GM19328 (cell line): Measurements from ENCODE around the gene RAD51.
"Not testable (repeated sequence)": the region's sequence is repeated elsewhere in the genome, so short reads cannot be mapped to it uniquely, and the experiment has no call there.

ENCODE experiments used
- ATAC-seq: cut with Tn5 transposase; IDR thresholded peaks from one replicate; pipeline ENCODE4 v1.9.1; 2021; ENCODE audit warnings: mild to moderate bottlenecking, moderate library complexity; ENCODE audit not compliant: unreplicated experiment

The RAD51 gene

DNA sequence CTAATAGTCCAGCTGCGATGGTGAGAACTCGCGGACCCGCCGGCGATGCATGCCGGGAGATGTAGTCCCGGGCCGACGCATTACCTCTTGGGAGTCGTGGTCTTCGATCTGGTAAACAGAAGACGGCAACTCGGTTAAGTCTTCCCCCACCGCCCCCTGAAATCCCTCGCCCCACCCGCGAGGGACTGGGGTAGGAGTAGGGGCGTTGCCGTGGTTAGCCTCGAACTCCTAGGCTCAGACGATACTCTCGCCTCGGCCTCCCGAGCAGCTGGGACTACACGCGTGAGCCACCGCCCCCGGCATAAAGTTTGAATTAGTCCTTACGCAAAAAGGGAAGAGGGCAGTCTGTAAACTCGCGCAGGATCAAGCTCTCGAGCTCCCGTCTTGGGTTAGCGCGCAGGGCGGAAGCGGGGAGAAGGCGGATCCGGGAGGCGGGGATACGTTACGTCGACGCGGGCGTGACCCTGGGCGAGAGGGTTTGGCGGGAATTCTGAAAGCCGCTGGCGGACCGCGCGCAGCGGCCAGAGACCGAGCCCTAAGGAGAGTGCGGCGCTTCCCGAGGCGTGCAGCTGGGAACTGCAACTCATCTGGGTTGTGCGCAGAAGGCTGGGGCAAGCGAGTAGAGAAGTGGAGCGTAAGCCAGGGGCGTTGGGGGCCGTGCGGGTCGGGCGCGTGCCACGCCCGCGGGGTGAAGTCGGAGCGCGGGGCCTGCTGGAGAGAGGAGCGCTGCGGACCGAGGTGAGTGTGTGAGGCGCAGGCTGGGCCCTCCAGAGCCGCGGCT lies at the start of gene RAD51:
TSS of gene RAD51 (plus strand) at position 487 of the 781 bp plus-strand sequence. CDS start 3,585 bp downstream, outside the sequence.
- peak; percentile 71 for ATAC-seq

DNA sequence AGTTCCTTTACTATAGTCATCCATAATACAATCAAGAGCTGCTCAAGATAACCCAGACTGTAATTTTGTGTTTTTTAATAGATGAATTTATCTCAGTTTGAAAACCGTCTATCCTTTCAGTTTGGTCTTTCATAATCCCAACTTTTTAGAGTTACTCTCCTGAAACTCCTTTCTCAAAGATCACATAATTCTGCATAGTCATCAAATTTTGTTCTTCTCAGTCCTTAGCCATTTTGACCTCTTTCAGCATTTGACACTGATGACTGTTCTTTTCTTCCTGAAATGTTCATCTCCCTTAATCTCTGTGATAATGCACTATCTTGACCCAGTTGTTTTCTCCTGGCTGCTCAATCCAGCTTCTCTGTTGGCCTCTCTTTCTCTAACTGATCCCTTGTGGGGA lies 47.5 kb upstream of the RAD51 start:
- ATAC-seq = no peak

DNA sequence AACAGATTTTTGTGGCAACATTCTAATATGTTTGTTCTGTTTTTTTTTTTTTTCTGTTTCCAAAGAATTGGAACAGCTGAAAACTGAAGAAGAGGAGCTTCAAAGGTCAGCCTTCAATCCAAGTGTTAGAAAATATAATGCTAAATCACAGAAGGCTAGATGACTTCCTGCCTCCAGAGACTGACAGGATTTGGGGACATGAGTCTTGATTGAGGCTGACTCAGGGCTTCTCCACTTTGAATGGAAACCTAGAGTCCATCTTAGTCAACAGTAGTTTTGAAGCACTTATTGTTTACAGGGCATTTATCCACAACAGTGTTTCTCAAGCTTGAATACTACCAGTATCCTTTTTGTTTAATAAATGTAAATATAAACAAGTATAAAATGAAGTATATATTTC lies 44.5 kb upstream of the RAD51 start:
- no peak for ATAC-seq

DNA sequence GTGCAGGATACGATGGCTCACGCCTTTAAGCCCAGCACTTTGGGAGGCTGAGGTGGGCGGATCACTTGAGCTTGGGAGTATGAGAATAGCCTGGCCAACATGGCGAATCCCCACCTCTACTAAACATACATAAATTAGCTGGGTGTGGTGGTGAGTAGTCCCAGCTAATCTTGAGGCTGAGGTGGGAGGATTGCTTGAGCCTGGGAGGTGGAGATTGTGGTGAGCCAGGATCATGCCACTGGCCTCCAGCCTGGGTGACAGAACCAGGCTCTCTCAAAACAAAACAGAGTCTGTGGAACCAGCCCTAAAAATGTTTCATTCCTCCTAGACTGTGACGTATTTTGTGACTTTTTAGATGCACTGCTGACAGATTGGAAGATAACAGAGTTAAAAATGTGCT lies 34.3 kb upstream of the RAD51 start:
- no peak for ATAC-seq

DNA sequence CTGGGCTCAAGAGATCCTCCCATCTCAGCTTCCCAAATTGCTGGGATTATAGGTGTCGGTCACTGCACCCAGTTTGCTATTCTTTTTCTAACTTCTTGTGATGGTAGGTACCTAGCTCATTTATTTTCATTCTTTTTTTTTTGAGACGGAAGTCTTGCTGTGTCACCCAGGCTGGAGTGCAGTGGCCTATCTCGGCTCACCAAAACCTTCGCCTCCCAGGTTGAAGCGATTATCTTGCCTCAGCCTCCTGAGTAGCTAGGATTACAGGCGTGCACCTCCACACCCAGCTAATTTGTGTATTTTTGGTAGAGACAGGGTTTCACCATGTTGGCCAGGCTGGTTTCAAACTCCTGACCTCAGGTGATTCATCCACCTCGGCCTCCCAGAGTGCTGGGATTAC lies 30.1 kb upstream of the RAD51 start:
- no peak for ATAC-seq

DNA sequence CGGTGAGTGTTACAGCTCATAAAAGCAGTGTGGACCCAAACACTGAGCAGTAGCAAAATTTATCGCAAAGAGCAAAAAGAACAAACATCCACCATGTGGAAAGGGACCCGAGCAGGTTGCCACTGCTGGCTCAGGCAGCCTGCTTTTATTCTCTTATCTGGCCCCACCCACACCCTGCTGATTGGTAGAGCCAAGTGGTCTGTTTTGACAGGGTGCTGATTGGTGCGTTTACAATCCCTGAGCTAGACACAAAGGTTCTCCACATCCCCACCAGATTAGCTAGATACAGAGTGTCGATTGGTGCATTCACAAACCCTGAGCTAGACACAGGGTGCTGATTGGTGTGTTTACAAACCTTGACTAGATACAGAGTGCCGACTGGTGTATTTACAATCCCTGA lies 18.7 kb upstream of the RAD51 start:
- not testable (repeated sequence) for ATAC-seq

DNA sequence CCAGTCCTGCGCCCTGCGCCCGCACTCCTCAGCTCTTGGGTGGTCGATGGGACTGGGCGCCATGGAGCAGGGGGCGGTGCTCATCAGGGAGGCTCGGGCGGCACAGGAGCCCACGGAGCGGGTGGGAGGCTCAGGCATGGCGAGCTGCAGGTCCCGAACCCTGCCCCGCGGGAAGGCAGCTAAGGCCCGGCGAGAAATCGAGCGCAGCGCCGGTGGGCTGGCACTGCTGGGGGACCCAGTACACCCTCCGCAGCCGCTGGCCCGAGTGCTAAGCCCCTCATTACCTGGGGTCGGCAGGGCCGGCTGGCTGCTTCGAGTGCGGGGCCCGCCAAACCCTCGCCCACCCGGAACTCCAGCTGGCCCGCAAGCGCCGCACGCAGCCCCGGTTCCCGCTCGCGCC lies 18.1 kb upstream of the RAD51 start:
- ATAC-seq = not testable (repeated sequence)

DNA sequence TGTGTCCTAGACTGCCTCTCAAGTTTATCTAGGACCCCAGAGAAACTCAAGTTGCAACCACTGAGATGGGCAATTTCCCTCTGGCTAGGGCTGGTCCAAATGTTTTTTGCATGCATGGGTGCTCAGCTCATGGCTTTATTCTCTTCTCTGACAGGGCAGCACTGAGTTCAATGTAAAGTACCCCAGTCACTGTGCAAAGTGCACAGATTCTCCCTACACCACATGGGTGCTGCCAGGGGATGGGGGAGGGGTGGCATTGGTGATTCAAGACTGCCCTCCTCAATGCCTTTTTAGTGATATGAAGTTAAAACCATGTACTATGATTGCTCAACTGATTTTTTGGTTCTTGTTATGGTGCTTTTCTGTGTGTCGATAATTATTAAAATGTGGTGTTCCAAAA lies 14.8 kb upstream of the RAD51 start:
- ATAC-seq = no peak

DNA sequence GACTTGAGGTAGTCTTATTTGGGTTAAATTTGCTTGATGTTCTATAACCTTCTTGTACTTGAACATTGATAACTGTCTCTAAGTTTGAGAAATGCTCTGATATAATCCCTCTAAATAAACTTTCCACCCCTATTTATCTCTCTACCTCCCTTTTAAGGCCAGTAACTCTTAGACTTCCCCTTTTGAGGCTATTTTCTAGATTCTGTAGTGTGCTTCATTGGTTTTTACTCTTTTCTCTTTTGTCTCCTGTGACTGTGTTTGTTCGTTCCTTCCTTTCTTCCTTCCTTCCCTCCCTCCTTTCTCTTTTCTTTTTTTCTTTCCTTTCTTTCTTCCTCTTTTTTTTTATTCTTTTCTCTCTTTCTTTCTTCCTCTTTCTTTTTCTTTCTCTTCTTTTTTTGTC lies 14.0 kb upstream of the RAD51 start:
- not testable (repeated sequence) for ATAC-seq

DNA sequence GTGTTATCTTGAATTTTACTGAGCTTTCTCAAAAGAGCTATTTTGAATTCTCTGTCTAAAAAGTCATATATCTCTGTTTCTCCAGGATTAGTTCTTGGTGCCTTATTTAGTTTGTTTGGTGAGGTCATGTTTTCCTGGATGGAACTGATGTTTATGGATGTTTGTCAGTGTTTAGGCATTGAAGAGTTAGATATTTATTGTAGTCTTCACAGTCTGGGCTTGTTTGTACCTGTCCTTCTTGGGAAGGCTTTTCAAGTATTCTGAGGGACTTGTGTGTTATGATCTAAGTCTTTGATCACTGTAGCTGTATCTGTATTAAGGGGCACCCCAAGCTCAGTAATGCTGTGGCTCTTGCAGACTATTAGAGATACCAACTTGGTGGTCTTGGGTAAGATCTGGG lies 10.6 kb upstream of the RAD51 start:
- ATAC-seq = no peak

DNA sequence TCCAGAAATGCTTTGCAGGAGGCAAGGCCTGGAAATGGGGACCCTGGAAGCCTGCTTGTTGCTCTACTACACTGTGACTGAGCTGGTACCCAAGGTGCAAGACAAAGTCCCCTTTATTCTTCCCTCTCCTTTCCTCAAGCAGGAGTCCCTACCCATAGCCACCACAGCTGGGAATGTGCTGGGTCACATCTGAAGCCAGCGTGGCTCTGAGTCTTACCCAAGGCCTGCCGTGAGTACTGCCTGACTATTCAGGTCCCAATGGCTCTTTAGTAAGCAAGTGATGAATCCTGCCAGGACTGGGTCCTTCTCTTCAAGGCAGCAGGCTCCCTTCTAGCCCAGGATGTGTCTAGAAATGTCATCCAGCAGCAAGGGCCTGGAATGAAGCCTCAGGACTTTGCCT lies 9.6 kb upstream of the RAD51 start:
- ATAC-seq = no peak

DNA sequence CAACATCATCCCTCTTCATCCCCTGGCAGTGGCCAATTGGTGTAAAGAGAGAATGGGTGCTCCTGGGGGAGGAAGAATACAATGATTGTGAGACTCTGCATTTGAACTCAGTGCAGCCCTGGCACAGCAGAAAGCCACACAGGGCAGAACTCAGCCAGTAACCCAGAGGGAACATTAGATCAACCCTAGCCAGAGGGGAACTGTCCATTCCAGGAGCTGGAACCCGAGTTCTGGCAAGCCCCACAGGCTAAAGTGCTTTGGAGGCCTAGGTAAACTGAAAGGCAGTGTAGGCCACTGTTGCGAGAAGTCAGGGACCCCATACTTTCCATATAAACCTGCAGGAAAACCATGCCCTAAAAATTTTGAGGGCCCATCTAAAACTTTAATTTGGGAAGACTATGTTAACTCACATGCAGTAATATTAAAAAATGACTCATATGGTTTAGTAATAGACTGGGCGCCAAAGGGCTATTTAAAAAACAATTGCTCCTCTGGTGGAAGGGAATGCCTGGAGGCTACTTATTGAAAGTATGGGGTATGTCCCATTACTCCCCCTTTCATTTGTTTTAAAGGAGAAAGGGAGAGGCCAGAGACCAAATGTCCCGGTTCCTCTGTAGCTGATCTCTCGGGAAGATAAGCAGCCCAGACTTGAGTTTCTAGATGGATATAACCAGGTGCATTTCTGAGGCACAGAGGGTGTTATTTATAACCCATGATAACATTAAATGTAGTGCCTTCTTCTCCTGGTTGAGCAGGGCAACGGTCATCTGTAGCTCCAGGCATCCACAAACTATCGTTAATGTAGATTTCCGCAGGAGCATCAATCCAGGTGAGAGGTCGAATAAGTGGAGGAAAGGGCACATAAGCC lies 5.8 kb upstream of the RAD51 start:
- no peak for ATAC-seq

DNA sequence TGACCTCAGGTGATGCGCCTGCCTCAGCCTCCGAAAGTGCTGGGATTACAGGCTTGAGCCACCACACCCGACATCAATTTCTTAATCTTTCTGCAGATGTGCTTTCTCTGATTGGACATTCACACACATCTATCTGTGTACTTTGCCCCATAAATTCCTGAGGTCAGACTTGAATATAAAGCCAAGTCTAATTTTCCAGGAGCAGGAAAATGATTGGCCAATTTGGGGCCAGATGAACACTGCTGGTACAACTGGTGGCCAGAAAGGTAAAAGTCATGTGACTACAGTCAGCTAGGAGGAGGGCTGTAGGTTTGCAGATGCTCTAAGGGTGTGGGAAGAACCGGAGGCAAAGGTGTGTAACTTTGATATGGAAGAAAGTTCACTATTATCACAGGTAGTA lies 3.2 kb upstream of the RAD51 start:
- ATAC-seq = no peak

DNA sequence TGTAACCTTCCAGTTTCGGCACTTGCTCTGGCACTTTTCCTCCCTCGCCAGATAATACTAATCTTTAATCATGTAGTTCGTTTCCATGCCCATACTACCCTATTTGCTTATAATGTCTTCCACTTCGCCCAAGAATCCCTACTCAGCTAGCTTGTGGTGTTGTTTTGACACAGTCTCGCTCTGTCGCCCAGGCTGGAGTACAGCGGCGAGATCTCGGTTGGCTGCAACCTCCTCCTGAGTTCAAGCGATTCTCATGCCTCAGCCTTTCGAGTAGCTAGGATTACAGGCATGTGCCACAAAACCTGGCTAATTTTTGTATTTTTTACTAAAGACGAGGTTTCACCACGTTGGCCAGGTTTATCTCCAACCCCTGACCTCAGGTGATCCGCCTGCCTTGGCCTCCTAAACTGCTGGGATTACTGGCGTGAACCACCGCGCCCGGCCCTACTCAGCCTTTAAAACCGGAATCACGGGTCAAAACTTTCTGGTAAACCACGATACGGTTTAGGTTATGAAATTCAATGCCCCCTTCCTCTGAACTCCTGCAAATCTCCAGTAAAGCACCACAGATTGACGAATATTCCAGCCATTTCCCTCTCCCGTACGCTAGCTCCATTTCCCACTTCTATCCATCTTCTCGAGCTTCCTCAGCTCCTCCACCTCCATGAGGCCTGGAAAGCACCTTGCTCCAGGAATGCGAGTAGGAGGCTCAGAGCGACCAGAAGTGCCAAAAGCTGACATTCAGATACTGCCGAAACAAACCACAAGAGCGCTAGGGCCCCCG lies 878 bp upstream of the RAD51 start:
- ATAC-seq = no peak

DNA sequence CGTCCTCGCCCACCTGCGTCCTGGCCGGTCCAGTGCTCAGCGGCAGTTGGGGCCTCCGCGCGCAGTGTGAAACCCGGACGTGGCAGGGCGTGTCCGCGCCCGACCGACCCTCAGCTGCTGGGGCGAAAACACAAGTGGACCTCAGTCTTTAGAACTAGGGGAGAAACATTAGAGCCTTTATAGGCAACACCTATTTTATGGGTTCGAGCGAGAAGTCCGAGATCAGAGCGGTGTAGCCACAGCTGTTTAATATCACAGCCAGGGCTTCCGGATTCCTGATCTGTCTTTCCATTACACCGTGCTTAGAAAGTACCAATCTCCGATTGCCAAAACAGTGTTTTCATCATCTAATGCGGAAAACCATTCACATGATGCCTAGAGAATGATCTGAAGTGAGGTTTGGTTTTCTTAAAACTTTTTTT lies 506 bp downstream of the RAD51 start:
- no peak for ATAC-seq

DNA sequence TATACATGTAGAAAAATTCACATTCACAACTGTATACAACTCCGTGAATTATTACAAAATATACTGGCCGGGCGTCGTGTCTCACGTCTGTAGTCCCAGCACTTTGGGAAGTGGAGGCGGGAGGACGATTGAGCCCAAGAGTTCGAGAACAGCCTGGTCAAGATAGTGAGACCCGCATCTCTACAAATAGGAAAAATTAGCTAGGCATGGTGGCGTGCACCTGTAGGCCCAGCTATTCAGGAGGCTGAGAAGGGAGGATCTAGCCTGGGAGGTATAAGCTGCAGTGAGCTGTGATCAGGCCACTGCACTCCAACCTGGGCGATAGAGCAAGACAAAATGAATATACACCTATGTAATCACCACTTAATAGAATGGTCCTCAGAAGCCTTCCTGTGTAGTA lies 1.3 kb downstream of the RAD51 start:
- ATAC-seq = no peak

DNA sequence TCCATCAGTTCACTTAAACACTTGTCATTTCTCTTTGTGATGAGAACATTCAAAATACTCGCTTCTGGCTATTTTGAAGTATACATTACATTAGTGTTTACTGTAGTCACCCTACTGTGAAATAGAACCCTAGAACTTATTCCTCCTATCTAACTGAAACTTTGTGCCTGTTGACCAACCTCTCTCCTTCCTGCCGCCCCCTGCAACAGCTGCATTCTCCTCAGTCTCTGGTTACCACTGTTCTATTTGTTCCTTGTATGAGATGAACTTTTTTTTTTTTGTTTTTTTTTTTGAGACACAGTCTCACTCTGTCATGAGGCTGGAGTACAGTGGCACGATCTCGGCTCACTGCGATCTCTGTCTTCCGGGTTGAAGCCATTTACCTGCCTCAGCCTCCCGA lies 2.9 kb downstream of the RAD51 start:
- no peak for ATAC-seq

DNA sequence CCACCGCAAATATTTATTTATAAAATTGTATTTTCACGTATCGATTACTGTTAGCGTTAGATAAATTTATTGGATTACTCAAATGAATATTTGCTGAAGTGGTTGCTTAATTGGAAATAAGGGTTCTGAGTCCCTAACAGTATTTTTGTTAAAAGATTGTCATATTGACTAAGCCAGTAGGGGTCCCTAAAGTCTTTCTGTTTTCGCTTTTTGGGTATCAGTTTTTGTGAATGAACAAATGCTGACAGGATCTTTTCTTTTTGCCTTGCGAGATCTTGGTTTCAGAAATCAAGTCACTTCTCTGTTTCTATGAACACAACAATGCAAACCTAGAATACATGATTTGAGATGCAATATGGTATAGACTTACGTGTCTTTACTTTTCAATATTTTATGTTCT lies 7.1 kb downstream of the RAD51 start:
- ATAC-seq = no peak

DNA sequence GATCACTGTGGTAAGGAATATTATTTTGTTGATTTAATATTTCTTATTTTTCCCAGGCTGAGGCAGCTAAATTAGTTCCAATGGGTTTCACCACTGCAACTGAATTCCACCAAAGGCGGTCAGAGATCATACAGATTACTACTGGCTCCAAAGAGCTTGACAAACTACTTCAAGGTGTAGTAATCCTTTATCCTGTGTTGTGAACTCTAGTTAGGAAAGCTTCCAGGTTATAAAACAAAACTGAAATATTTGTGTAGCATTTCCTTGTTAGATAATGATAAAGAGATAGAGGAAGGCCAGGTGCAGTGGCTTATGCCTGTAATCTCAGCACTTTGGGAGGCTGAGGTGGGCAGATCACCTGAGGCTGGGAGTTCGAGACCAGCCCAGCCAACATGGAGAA lies 11.1 kb downstream of the RAD51 start:
- ATAC-seq = no peak

DNA sequence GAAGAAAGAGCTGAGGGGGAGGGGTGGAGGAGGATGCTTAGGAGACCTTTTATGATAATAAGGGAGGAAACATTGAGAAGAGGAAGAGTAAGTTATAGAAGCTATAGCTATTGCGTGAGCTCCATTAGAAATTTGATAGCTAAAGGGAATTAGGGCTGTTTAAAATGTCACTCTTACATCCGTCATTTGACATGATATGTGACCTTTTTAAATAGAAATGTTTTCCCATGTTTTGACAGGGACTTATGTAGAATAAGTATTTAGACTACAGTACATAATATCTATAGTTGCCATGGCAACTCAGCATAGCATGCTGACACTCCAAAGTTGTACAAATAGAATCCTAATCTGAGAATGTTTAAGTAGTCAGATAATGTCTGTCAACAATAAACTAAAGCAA lies 19.2 kb downstream of the RAD51 start:
- no peak for ATAC-seq

DNA sequence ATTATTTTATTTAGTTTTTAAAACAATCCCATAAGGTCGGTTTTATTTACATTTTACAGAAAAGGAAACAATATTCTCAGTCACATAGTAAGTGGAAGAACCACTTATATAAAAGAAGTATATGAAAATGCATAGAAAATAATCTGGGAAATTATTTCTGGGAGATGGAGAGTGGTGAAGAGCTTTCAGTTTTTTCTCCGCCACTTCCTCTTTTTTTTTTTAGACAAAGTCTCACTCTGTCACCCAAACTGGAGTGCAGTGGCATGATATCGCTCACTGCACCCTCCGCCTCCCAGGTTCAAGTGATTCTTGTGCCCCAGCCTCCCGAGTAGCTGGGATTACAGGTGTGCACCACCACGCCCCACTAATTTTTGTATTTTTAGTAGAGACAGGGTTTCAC lies 21.2 kb downstream of the RAD51 start:
- ATAC-seq = no peak
